ENCODE measurements around the gene LMF2. TPM values are rescaled to one million over a fixed set of nuclear protein-coding genes. Genes with fewer than 3 reads are reported as not detected.
A peak's percentile ranks its signal among the peaks of the same experiment; 100 is the strongest.

LMF2 gene
- total and polyA plus RNA-seq, 2 of the 4 experiments (the other 2 are of a cell fraction) = 16.8 to 82.6 TPM

DNA sequence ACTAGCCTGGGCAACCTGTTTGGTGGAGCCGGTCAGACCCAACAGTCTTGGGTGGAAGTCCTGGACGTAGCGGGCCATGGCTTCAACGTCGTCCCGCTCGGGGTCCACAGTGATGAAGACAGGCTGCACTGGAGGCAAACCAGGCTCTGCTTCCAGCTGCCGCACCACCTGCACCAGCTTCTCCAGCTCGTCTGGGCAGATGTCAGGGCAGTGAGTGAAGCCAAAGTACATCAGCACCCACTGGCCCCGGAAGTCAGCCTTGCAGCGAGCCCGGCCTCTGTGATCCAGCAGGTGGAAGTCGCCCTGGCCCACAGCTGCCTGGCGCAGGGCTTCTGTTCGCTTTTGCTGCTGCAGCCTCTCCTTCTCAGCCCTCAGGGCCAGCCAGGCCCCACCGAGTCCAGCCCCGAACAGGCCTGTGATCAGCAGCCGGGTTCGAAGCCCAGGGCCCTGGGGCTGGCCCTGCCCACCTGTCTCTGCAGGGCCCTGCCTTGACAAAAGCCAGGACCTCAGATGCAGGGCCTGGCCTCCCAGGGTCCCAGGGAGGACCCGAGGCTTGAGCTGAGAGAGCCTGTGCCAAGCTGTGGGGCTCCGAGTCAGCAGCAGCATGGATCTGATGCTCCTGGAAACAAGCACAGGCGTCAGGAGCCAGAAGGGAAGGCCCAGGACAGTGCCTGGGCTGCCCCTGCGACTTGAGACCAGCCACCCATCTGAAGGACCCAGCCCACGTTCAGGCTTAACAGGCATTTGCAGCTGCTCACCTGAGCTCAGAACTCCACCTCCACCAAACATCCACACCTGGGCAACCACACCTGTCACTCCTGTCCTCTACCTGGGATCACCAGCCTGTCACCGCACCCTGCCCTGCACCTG is 16.5 kb upstream of the LMF2 start:
- intact Hi-C loops (cut with micrococcal nuclease) (no loop called here), in situ Hi-C loops (cut with MboI; ENCODE audit: low sequenced_read_pairs) (no loop called here), dilution Hi-C loops (cut with HindIII; ENCODE audit: low sequenced_read_pairs, unreplicated experiment) (no loop called here)
- peaks cover 30% of the 10 kb centered on the region for H3K36me3 ChIP-seq (ENCODE audit: control insufficient read depth, insufficient read depth, low read length)
- DNase-seq = no peak
- H2AFZ ChIP-seq (replicated peaks; ENCODE audit: low read length, poor library complexity) = no peak overlapping the region
- peak overlapping the region; percentile 2; the same call in 1 of the 2 replicates for H3K23ac ChIP-seq (ENCODE audit: low read depth, low read length)
- CTCF ChIA-PET = interaction anchor here (0.5 kb wide), 1 partner anchor 95 kb away, joined by 3 read pairs; no protein-coding TSS in a partner anchor
- H3K4me2 ChIP-seq (ENCODE audit: low read depth, low read length) = peak overlapping the region; percentile 88
- no peak overlapping the region for H2BK15ac ChIP-seq (ENCODE audit: low read depth, low read length)
- POLR2A ChIA-PET (ENCODE audit: unreplicated experiment) = interaction anchor here (0.6 kb wide), 1 partner anchor 10 kb away, joined by 3 read pairs; no protein-coding TSS in a partner anchor
- peak overlapping the region; percentile 40; the same call in 1 of the 2 replicates for H3K4ac ChIP-seq (ENCODE audit: low read depth, low read length)
- H4K8ac ChIP-seq (ENCODE audit: low read depth in 2 of 2, low read length in 2 of 2) = peak overlapping the region; percentile 37 to 86; a peak in 2 of 4 replicates
- H3K14ac ChIP-seq (replicated peaks; ENCODE audit: low read depth, low read length) = no peak overlapping the region; the same call in 1 of the 2 replicates
- H3K56ac ChIP-seq (ENCODE audit: extremely low read depth, insufficient read depth, low read length) = no peak overlapping the region
- peak overlapping the region; percentile 77 for H3K9ac ChIP-seq (ENCODE audit: low read depth, low read length)
- H2AK5ac ChIP-seq (ENCODE audit: low read depth, low read length) = 0 out of 2 replicates have a peak overlapping the region, but pooled peaks have one; percentile 52
- ATAC-seq (ENCODE audit: low read depth) = no peak
- H3K27me3 ChIP-seq (ENCODE audit: control insufficient read depth, insufficient read depth, low read length) = no peaks in the 10 kb centered on the region
- peak overlapping the region; percentile 98 for H2AK9ac ChIP-seq (replicated peaks; ENCODE audit: low read depth, low read length, poor library complexity)
- H2BK5ac ChIP-seq (ENCODE audit: low read depth, low read length, poor library complexity, severe bottlenecking) = no peak overlapping the region
- no peak overlapping the region for H2BK120ac ChIP-seq (ENCODE audit: low read depth, low read length)
- no peak overlapping the region for H4K5ac ChIP-seq (ENCODE audit: low read depth, low read length)
- no peak overlapping the region; the same call in 1 of the 2 replicates for H3K27ac ChIP-seq (ENCODE audit: insufficient read depth, low read length)
- no peak overlapping the region for H2BK20ac ChIP-seq (ENCODE audit: low read depth, low read length)
- WGBS, 2 experiments (ENCODE audit: extremely low coverage in 2 of 2, insufficient read length in 1 of 2) = 89% methylated on average over 20 of the region's 25 CpGs; no CpG with 5 or more reads in 1 of the 2 experiments
- peak overlapping the region; percentile 84 for H3K4me3 ChIP-seq (ENCODE audit: insufficient read depth, low read depth, low read length)
- H3K4me1 ChIP-seq (ENCODE audit: control insufficient read depth, insufficient read depth, low read length) = peaks cover 13% of the 10 kb centered on the region
- no peak overlapping the region for H4K91ac ChIP-seq (ENCODE audit: insufficient read depth, low read depth, low read length)
- no peaks in the 10 kb centered on the region for H3K9me3 ChIP-seq (ENCODE audit: control insufficient read depth, insufficient read depth, low read length)
- peaks cover 11 to 40% of the 10 kb centered on the region in 2 experiments for H3K79me1 ChIP-seq (ENCODE audit: low read depth in 1 of 2, low read length in 2 of 2)
- H3K18ac ChIP-seq (ENCODE audit: low read depth, low read length) = no peak overlapping the region
- no TSS peak for BruUV-seq (replicated peaks)
- peaks cover 12% of the 10 kb centered on the region for H3K9me1 ChIP-seq (ENCODE audit: insufficient read depth, low read length)
- H4K20me1 ChIP-seq (ENCODE audit: insufficient read depth, low read length) = peaks cover 19% of the 10 kb centered on the region
- TF ChIP-seq, protein P1, sequence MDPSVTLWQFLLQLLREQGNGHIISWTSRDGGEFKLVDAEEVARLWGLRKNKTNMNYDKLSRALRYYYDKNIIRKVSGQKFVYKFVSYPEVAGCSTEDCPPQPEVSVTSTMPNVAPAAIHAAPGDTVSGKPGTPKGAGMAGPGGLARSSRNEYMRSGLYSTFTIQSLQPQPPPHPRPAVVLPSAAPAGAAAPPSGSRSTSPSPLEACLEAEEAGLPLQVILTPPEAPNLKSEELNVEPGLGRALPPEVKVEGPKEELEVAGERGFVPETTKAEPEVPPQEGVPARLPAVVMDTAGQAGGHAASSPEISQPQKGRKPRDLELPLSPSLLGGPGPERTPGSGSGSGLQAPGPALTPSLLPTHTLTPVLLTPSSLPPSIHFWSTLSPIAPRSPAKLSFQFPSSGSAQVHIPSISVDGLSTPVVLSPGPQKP (IDR thresholded peaks at IDR 0.05; ENCODE audit: borderline replicate concordance, low read depth, low read length) = no peak
- TF ChIP-seq RCOR1 (IDR thresholded peaks at IDR 0.05; ENCODE audit: insufficient replicate concordance, low read length) = no peak
- TF ChIP-seq MAZ (IDR thresholded peaks at IDR 0.05; ENCODE audit: borderline replicate concordance, low read depth, low read length) = no peak
- no peak for TF ChIP-seq MAFK (IDR thresholded peaks at IDR 0.05; ENCODE audit: low read depth, low read length)
- TF ChIP-seq SMC3 (IDR thresholded peaks at IDR 0.05; ENCODE audit: low read depth, low read length) = no peak
- no peak for TF ChIP-seq CEBPB (IDR thresholded peaks at IDR 0.05; ENCODE audit: low read depth, low read length)
- TF ChIP-seq, protein P2, sequence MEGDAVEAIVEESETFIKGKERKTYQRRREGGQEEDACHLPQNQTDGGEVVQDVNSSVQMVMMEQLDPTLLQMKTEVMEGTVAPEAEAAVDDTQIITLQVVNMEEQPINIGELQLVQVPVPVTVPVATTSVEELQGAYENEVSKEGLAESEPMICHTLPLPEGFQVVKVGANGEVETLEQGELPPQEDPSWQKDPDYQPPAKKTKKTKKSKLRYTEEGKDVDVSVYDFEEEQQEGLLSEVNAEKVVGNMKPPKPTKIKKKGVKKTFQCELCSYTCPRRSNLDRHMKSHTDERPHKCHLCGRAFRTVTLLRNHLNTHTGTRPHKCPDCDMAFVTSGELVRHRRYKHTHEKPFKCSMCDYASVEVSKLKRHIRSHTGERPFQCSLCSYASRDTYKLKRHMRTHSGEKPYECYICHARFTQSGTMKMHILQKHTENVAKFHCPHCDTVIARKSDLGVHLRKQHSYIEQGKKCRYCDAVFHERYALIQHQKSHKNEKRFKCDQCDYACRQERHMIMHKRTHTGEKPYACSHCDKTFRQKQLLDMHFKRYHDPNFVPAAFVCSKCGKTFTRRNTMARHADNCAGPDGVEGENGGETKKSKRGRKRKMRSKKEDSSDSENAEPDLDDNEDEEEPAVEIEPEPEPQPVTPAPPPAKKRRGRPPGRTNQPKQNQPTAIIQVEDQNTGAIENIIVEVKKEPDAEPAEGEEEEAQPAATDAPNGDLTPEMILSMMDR (conservative IDR thresholded peaks at IDR 0.05; ENCODE audit: low read depth, low read length) = no peak
- no peak for TF ChIP-seq RFX5 (IDR thresholded peaks at IDR 0.05; ENCODE audit: low read depth, low read length)
- no peak for TF ChIP-seq CHD1 (IDR thresholded peaks at IDR 0.05; ENCODE audit: low read depth, low read length)
- no peak for TF ChIP-seq MXI1 (IDR thresholded peaks at IDR 0.05; ENCODE audit: borderline replicate concordance, low read depth, low read length)
- TF ChIP-seq NFE2L2 (IDR thresholded peaks at IDR 0.05; ENCODE audit: low read depth, low read length) = no peak
- no peak for TF ChIP-seq FOS (IDR thresholded peaks at IDR 0.05; ENCODE audit: low read depth, low read length)
- TF ChIP-seq POLR2A (IDR thresholded peaks at IDR 0.05; ENCODE audit: low read depth, low read length) = no peak
- TF ChIP-seq BHLHE40 (IDR thresholded peaks at IDR 0.05; ENCODE audit: low read depth, low read length) = no peak

Measured in IMR-90 (cell line).